Kasumi-1 (cell line): ENCODE results near the gene RAP1GAP2.
A peak's percentile ranks its signal among the peaks of the same experiment; 100 is the strongest.
"Not testable (repeated sequence)": the region's sequence is repeated elsewhere in the genome, so short reads cannot be mapped to it uniquely, and the experiment has no call there.

Experiments used
- DNase-seq, 2 experiments: peaks; one replicate each; lab custom pipeline; 2025; lab: John Stamatoyannopoulos, UW

RAP1GAP2 gene

DNA sequence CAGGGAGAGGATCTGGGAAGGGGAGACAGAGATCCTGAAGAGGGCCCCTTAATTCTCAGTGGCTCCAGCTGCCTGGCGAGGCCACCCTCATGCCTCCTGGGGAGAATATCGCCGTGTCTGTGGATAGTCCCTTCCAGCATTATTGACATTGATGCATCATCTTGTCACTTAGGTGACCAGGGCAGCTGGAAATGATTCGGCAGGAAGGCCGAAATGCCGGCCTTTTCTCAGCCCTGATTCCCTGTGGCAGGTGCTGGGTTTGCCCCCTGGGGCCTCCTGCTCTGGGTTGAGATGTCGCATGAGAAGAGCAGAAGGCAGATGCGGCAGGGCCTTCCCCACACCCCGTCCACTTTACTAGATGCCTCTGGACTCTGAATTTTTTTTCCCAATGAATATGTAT is 89.5 kb downstream of the RAP1GAP2 start:
- no peak for DNase-seq

- DNase-seq: no peak
These were observed 92.1 kb downstream of the RAP1GAP2 start for GRCh38 chr17:2888326-2888725.

DNA sequence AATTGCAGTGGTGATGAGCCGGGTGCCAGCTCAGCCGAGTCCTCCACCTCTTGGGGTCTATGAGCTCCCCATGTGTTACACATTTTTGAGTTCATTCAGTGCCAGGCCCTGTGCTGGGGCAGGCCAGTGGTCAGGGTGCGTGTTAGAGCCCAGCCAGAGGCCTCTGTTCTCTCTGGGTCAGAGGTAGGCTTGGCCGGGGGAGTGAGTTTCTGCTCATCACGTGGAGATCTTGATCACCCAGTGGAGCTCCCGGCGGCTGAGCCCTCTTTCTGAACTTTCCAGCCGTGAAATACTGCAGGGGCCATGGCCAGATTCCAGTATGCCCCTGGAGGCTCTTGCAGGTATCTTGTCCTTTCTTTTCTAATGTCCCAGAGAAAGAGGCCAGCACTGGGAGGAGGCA is 93.0 kb downstream of the RAP1GAP2 start:
- no peak for DNase-seq

DNA sequence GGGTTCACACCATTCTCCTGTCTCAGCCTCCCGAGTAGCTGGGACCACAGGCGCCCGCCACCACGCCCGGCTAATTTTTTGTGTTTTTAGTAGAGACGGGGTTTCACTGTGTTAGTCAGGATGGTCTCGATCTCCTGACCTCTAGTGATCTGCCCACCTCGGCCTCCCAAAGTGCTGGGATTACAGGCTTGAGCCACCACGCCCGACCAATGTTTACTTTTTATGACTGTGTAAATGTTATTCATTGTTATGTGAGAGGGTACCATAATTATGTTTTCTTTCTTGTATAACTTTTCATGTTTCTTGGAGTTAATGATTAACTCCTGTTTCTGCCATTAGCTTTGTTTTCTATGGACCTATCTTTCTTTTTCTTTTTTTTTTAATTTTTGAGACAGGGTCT is 94.5 kb downstream of the RAP1GAP2 start:
- not testable (repeated sequence) for DNase-seq

- no peak for DNase-seq
These were observed 96.2 kb downstream of the RAP1GAP2 start for GRCh38 chr17:2892305-2892971.

- DNase-seq: no peak
These were observed 97.2 kb downstream of the RAP1GAP2 start for GRCh38 chr17:2893422-2893914.

DNA sequence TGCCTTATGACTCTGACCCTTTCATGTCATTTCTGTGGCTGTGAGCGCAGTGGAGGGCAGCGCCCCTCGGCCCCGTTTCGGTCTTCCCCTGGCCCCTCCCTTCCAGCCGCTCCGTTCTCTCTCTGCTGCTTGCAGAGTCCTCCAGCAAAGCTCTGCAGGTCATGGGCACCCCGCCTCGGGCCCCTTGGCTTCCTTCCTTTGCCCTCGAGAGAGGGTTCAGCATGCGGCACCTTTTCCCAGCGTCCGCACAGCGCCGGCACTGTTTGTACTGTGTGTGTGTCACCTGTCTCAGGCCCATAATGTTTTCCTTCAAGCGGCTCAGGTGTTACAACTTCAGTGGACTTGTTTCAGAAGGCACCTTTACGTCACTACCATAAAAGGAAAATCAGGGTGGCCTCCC is 98.5 kb downstream of the RAP1GAP2 start:
- no peak for DNase-seq

- DNase-seq: no peak
These were observed 101.4 kb downstream of the RAP1GAP2 start for GRCh38 chr17:2897605-2898004.

- no peak for DNase-seq
These were observed 102.2 kb downstream of the RAP1GAP2 start for GRCh38 chr17:2898255-2898926.

DNA sequence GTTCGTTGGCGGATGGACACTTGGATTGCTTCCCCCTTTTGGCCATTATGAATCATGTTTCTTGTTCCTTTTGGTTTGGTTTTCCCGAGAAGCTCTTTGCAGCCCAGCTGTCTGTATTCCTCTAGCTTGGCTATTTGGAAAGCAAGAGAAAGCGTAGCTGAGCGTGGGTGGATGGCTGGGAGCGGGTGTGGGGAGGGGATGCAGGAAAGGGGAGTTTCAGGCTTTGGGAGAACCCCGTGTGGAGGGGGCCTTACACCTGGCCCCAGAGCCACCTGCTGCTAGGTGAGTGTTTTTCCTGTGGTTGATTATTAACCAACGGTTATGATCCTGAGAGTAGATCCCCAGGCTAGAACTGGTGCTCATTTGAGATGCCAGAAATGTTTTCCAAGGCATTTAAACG is 103.7 kb downstream of the RAP1GAP2 start:
- DNase-seq: no peak

- DNase-seq: no peak
These were observed 104.6 kb downstream of the RAP1GAP2 start for GRCh38 chr17:2900842-2901241.

GRCh38 chr17:2901582-2901981 is 105.3 kb downstream of the RAP1GAP2 start:
- no peak for DNase-seq

GRCh38 chr17:2902546-2902945 is 106.3 kb downstream of the RAP1GAP2 start:
- DNase-seq: no peak

- no peak for DNase-seq
These were observed 107.1 kb downstream of the RAP1GAP2 start for GRCh38 chr17:2903193-2903974.

DNA sequence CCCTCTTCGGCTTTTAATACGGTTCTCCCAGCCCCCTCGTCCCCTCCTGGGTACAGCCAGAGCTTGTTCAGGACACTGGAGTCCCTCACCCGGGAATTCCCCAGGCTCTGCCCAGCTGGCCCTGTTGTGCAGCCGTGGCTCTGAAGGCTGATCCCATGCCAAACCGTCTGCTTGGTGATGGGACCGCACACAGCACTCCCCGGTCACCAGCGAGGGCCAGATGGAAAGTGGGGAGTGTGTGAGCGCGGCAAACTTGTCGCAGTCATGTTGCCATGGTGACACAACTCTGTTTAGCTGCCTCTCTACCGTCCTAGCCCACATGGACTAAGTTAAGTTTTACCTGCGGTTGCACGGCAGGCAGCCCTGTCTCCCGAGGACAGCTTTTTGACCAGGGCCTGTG is 107.9 kb downstream of the RAP1GAP2 start:
- DNase-seq: no peak

- peak in 1 of 2 experiments; percentile 6 for DNase-seq
These were observed 109.0 kb downstream of the RAP1GAP2 start for GRCh38 chr17:2905269-2905668.

- DNase-seq: no peak
These were observed 109.7 kb downstream of the RAP1GAP2 start for GRCh38 chr17:2905696-2906501.

DNA sequence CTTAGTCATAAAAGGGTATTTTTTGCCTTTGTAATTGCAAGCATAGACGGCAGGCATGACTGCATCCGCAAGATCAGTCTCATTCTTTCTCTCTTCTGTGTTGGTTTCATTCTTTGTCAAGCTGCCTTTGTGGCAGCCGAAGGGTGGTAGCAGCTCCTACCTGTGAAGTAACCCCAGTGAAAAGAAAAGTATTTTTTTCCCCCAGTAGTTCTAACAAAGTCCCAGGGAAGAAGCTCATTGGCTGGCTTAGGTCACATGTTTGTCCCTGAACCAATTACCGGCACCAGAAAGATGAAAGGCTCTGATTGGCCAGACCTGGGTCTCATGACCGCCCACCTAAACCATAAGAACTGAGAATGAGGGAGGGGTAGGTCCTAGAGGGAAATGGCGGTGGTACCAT is 110.7 kb downstream of the RAP1GAP2 start:
- DNase-seq: no peak

GRCh38 chr17:2909175-2909845 is 113.1 kb downstream of the RAP1GAP2 start:
- DNase-seq: no peak

DNA sequence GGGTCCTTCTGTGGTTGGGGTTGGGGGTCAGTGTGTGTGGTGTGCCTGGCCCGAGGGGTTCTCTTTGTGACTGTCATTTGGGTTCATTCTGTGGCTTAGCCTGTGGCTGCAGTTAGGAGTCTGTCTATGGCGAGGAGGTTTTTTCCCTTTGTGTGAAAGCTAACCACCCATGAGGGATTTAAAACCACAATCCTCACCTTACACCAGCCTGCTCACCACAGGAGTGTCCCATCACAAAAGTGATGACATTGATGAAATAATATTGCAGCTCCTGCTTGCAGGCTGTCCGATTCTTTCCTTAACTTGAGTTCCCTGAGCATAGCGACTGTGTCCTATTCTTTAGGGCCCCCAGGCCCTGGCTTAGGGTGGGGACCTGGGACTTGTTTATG is 113.6 kb downstream of the RAP1GAP2 start:
- DNase-seq: no peak

- DNase-seq: no peak
These were observed 115.0 kb downstream of the RAP1GAP2 start for GRCh38 chr17:2911035-2911754.
